ENCODE data around the gene FAT3.

- no peak for TF ChIP-seq FOS (IDR thresholded peaks at IDR 0.05; ENCODE audit: low read depth, low read length)
- TF ChIP-seq CEBPB (IDR thresholded peaks at IDR 0.05; ENCODE audit: low read depth, low read length), result no peak
- TF ChIP-seq CHD1 (IDR thresholded peaks at IDR 0.05; ENCODE audit: low read depth, low read length), result no peak
- no peak for TF ChIP-seq POLR2A (IDR thresholded peaks at IDR 0.05; ENCODE audit: low read depth, low read length)
- TF ChIP-seq BHLHE40 (IDR thresholded peaks at IDR 0.05; ENCODE audit: low read depth, low read length), result no peak
Measured at GRCh38 chr11:92267968-92268367, 43.4 kb downstream of the FAT3 start.

Measured in IMR-90 (cell line).